HG03520 (cell line): ENCODE data around the gene ACOXL.
"Not testable (repeated sequence)": the region's sequence is repeated elsewhere in the genome, so short reads cannot be mapped to it uniquely, and the experiment has no call there.

Experiments
- ATAC-seq: cut with Tn5 transposase; IDR thresholded peaks from one replicate; pipeline ENCODE4 v1.9.1; 2021; ENCODE audit warnings: mild to moderate bottlenecking, moderate library complexity; ENCODE audit not compliant: unreplicated experiment

Gene ACOXL

DNA sequence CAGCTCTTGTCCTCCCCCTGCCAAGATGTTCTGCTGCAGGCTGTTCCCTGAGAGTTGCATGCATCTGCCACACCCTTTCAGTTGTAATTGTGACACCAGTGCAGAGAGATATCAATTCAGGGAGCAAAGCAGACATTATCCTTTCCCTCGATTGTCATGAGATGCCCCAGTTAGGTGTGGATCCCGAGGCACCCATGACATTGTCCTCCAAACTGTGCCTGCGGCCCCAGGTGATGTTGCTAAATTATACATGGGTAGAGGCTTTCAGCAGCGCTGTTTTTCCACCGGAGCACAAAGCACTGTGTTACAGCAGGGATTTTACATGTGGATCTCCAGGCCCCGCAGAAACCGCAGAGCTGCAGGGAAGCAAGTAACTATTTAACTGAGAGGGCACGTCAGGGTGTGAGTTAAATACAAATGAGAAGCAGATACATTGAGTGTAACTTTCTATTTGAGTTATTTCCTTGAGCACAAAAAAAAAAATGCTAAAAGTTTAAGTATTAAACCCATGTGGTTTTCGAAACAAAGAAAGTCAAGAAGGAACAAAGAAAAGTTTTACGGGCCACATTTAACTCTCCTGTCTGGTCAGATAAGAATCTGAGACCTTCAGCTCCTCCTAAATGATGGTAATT is 298.0 kb downstream of the ACOXL start:
- no peak for ATAC-seq

DNA sequence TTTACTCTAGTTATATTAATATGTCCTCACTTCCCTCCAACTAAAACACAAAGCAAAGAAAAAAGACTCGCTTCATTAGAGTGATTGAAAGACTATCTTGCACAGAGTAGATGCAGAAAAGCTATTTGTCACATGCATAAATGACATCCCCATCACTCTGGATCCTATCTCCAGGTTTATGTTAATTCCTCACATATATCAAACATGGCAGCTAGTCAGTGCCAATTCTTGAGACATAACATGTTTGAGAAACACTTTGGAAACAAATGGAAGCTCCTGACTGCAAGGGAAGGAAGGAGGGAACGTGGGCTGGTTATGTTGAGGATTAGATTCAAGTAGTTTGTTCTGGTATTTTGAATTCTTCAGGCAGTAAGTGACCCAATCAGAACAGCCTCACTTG is 298.6 kb downstream of the ACOXL start:
- ATAC-seq = no peak

DNA sequence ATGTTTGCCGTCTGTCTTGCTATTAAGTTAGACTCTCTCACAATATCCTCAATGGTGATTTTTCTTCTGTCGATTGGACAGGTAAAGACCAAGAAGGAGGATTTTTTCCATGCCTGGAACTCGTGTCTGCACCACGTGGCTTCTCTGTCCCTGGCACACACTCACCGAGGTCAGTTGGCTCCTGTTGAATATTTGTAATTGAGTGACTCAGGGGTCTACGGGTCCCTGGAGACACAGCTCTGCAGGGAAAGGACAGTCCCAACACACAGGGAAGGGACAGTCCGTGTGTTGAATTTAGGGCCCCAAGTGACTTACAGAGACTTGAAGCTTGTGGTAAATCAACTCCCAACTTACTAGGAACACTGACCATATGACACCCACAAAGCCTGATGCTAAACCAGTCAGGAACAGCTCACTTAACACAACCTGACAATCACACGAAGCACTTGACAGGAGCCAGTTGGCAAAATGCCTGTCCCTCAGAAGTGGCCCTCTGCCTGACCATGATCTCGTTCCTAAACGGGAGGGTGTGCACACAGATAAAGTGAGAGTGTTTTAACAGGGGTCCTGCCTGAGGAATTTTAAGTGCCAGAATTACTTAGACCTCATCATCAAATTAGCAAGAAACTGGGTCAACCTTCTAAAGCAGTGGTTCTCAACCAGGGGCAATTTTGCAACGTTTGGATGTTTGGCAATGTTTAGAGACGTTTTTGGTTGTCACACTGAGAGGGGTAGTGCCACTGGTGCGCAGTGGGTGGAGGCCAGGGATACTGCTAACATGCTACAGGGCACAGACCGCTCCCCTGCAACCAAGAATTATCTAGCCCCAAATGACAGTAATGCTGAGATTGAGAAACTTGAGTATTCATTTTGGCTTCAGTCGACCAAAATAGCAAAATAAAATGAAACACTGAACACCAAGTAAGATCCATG is 299.4 kb downstream of the ACOXL start:
- no peak for ATAC-seq

DNA sequence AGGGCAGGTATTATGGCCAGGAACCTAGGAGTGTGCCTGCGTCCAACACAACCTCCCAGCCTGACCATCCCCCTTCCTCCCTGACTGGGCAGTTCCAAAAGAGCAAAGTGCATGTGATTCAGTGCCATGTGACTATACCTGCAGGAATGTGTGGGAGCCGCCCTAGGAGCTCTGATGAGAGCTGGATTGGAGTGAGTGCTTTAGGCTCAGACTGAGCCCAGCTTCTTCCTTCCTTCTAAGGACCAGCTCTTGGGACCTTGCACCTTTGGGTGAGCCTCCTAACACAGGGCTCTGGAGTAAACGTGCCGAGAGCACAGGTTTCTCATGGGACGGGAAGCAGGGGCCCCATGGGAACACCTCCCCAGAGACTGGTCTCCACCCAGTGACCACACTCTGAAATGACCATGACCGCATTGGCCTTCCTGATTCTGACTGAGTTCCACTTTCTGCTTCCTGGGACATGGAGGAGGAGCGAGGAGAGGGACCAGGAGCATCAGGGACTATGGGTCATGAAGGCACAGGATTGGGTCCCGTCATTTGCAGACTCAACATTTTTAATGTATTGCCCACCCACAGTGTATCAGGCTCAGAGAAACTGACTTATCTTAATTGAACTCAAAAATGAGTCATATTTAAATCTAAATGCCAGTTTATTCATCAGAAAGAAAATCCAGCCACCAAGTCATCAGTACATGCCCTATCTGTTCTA is 300.5 kb downstream of the ACOXL start:
- ATAC-seq = no peak

DNA sequence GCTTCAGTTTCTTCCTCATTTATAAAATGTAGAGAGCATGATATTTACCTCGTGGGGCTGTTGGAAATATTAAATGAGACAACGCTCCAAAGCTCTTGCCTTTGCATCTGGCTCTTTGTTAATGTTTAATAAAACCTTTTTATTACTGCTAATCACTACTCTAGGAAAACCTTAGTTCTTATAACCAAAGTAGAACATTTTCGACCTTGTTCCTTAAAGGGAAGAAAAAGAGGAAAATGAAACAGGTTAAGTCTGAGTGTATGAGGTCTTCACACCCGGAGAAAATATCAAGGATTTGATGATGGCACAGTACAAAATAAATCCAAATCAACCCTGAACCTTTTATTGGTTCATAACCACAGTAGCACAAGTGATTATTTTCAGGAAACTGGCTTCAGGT is 301.8 kb downstream of the ACOXL start:
- no peak for ATAC-seq

DNA sequence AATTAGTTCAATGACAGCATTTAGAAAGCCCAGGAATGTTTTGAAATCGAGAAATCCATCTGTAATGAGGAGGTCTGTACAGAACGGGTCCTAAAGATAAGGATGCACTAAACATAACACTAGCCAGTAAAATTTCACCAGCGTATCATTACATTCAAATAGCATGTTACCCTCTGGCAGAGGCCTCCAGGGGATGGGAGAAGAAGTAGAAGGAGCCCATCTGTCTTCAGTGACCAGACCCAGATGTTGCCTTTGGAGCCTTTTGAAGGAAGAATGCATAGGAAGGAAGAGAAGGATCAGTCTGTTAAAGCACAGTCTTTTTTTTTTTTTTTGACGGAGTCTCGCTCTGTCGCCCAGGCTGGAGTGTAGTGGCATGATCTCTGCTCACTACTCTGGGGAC is 302.2 kb downstream of the ACOXL start:
- ATAC-seq = no peak

DNA sequence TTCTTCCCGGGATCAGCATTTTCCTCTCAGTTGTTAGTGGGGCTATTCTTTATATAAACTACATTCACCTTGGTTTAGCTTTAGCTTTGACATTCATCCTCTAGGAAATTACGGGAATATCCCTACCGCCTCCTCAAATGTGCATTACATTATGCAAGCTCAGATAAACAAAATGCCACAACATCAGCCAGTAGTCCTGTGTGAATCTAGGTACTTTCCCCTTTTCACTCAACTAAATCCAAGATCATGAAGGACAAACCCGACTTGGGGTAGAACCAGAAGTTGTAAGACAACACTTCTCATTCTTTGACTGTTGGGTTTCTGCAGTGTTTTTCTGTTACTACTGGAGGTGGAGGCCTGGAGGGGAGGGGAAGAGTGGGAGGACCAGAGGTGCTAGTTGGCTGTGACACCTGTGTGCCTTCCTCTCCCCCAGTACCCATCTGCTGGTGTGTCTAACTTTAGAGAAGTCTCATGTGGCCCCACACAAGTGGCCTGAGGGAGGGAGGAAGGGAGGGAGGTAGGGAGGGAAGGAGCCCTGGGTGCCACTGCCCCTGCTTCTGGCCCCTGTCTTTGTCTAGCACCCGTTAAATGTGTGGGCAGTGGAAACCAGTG is 303.6 kb downstream of the ACOXL start:
- ATAC-seq = no peak

DNA sequence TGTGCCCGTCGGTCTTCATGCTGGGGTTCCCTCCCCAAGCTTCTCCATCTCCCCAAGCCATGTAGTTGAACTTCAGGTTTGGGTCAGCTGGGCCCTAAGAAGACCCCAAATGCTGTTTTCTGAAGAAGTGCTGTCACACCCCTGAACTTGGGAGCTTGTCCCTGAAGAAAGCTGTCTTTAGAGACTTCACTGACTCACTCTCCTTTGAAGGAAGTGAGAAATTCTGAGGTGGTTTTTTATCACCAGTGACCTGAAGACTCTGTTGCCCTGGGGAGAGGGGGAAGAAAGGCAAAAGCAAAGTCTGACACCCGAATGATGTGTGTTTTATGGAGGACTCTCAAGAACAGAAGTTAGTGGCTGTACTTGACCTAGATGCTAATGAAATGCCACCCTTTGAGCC is 304.8 kb downstream of the ACOXL start:
- ATAC-seq = peak; percentile 50

DNA sequence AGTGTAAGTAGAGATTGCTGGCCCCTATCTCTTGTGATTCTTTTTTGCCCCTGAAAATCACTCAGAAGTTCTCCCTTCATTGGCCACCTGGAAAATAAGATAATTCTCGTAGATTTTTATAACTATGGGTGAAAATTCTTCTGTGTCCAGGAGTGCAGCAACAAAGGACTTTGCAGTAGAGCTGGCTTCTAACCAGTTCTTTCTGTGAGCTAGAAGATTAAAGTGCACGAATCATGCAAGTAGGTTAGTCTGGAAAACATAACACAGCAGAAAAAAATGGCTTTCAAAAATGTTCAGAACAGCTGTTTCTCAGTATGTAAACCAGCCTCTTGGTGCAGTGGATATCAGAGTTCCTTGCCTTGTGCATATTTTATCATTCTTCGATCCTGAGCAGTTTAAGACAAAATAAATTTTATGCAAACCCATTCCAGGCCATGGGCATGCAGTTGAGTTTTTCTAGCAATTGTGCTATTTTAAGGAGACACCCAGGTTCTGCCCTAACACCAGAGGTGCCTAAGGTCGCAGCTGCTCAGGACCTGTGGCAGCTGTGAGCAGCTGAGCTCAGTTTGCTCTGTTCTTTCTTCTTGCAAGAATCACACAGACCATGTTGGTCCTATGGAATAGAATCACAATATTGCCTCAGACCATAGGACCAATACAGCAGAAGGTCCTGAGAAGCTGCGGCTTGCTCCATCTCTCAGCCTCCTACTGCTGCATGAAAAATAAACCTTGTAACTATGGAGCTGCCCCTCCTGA is 307.4 kb downstream of the ACOXL start:
- no peak for ATAC-seq

DNA sequence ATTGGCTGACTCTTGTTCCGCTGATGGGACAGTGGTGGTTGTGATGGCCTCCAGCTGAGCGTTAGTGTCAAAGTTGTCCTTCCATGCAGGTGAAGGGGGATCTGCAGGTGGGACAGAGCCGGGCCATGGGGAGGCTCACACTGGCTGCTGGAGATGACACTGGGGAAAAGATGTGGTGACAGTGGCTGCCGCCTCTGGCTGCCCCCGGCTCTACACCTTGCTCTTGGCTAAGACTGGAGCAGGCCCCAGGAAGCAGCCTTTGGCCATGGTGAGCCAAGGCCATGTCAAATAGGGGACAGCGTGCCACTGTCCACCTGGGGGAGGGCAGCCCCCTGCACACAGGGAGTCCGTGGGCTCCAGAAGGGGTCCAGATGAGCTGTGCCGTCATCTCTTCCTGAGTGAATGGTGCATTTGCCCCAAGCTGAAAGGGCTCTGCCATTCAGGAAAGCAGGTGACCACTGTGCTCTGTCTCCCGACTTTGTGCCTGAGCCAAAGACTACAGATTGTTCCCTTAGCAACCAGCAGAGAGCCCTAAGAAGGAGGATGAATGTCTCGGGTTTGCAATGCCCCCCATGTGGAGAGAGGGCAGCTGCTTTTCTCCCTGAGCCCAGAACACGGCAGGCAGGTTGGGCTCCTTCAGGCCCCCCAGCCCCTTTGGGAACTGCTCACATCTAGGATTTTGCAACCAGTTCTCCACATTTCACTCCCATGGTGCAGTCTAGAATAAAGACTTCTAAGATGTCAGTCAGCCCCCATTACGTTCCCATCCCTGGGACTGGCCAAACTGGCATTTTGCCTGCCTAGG is 309.2 kb downstream of the ACOXL start:
- ATAC-seq = no peak

DNA sequence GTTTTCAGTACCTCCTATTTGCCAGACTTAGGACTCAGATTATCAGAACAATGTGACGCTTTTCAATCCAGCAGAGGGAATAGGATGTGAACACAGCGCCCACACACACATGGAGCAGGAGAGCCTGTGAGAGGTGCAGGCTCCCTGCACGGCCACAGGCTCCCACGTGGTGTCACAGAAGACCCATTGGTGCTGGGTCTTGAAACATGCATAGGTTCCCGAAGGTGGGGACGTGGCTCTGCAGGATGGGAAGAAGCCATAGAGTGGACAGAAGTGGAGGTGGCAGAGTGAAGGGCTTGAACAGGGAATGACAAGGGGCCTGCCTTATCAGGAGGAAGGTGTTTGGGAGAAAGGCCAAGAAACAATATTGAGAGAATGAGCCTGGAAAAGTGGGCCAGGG is 309.9 kb downstream of the ACOXL start:
- no peak for ATAC-seq

DNA sequence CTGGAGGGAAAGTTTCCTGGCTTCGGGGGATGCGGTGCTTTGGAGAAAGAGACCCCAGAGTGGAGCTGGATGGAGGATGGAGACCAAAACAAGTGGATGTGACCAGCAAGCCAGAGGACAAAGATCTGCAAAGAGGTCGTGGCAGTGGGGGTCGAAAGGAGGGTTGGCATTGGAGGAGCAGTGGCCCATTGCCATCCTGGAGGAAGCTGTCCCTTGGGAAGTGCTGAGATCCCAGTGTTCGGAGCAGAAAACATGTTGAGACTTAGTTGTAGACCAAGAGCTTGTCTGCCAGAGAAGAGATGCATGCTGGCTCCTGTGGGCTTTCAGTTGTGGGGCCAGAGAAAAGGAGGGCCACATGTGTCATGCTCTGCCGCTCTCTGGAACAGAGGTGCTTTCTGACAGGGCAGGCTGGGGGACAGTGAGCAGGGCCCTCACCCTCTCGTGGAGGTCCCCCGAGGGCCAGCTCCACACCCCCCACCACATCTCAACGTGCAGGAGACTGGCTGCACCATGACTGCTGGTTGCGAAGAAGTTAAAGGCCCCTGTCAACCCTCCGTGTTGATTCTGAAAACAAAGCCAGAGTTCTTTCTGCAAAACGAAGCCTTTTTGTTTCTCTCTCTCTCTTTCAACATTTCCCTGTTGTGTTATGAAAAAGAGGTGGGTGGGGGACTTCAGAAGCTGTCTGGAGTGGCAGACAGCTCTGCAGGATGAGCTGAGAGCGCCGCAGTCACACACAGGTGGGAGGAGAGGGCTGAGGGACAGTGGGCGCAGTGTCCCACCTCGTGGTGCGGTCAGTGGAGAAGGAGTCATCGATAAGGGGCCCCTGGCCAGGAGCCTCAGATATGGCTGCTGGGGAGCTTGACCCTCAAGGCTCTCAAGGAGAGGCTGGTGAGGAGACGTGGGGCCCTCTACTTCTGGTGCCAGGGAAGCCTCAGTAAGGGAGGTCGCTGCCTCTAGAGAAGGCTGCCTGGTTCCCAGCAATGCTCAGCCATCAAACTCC is 310.7 kb downstream of the ACOXL start:
- ATAC-seq = peak; percentile 44

DNA sequence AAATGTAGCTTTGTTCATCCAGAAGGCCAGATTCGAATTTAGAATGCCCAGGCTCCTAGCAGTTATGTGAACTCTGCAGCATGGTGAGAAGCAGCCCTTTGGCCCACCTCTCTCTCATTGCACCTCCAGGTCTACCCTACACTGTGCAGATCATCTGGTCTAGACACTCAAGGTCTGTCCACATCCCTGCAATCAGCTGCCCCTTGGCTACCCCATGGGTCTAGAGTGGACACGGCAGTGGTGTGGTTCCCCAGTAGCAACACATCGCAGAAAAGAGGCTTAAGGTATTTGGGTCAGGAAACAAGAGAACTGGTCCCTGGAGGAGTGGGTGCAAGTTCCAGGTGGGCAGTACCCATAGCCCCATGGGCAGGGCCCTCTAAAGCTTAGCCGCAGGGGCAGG is 311.7 kb downstream of the ACOXL start:
- no peak for ATAC-seq

DNA sequence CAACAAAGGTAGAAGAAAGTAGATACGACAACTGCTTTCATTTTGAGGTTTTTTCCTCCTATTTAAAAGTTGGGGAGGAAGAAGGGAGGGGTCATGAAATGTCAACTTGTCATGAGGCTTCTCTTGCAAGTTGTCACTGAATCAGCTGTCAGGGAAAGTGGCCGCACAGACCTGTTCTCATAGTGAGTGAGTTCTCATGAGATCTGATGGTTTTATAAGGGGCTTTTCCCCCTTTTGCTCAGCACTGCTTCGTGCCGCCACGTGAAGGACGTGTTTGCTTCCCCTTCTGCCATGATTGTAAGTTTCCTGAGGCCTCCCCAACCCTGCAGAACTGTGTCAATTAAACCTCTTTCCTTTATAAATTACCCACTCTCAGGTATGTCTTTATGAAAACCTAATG is 312.9 kb downstream of the ACOXL start:
- not testable (repeated sequence) for ATAC-seq

DNA sequence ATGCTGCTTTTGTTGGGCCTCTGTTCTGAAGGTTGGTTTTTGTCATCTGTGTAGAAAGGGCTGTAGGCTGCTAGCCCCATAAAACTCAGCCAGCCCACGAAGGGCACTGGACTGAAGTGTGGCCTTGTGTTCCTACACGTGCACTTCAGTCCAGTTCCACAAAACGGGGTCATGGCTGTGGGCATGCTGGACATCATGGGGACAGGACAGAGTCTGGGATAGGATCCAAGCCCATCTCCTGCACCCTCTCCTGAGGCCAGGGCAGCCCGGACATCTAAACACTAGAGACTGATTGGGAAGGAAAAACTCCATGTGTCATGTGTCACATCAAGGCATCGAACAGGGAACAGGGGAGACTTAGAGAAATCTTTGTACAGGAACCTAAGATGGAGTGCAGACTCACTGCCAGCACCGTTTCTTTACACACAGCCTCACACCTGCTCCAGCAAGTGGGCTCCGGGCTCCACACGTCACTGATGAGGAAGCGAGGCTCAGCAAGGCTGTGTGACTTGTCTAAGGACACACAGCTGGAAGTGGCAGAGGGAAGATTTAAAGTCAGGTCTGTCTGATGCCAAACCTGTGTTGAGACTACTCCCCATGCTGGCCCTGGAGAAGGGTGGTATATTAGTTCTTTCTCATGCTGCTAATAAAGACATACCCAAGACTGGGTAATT is 313.5 kb downstream of the ACOXL start:
- ATAC-seq = no peak

DNA sequence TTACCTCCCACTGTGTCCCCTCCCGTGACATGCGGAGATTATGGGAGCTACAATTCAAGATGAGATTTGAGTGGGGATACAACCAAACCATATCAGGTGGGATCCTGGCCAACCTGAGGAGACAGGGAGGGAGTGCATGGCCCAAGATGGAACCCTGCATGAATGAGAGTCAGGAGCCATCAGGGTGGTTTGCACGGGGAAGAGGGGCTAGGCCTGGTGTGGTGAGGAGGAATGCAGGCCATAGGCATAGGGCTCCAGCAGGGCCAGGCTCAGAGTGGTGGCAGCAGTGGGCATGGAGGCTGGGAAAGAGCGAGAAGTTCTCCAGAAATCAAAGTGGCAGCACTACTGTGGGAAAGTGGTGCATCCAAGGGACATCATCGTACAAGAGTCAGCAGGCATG is 314.3 kb downstream of the ACOXL start:
- ATAC-seq = no peak

DNA sequence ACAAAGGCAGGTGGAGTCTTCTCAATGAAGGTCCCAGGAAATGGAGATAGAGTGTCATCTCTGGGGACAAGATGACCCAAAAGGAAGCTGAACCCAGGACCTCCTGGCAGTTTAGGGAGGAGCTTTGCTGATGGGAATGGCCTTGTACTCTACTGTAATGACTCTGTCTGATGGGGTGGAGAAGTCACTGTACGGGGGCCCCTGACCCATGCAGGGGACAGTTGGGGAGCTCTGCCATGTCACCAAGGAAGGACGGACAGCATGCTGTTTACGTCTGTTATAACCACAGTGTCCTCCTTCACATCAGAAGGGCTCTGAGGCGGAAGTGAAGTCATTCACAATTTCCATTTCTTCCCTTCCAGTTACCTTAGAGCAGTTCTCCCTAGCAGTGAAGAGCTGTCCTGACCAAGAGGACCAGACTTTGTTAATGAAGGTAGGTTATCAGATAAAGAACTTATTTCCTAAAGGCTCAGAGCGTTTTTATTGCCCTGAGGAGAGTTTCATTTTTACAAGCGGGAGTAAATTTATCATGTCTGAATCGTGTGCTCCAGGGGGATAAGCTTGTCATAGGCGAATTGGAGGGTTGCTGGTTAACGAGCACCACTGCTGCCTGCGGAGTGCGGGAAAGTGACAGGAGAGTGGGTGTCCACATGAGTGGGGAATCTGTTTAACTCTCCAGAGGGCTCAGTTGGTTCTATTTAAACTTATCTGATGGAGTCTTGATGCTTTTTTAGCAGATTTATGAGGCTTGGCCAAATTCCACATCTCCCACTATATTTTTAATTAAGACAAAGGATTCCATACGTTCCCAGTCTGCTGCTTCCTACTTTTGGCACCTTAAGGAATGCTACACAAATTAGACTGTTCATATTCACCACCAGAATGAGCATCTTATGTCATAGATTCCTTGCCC is 316.7 kb downstream of the ACOXL start:
- ATAC-seq = no peak
